Measurements from ENCODE around the gene KIF3A.

KIF3A gene

DNA sequence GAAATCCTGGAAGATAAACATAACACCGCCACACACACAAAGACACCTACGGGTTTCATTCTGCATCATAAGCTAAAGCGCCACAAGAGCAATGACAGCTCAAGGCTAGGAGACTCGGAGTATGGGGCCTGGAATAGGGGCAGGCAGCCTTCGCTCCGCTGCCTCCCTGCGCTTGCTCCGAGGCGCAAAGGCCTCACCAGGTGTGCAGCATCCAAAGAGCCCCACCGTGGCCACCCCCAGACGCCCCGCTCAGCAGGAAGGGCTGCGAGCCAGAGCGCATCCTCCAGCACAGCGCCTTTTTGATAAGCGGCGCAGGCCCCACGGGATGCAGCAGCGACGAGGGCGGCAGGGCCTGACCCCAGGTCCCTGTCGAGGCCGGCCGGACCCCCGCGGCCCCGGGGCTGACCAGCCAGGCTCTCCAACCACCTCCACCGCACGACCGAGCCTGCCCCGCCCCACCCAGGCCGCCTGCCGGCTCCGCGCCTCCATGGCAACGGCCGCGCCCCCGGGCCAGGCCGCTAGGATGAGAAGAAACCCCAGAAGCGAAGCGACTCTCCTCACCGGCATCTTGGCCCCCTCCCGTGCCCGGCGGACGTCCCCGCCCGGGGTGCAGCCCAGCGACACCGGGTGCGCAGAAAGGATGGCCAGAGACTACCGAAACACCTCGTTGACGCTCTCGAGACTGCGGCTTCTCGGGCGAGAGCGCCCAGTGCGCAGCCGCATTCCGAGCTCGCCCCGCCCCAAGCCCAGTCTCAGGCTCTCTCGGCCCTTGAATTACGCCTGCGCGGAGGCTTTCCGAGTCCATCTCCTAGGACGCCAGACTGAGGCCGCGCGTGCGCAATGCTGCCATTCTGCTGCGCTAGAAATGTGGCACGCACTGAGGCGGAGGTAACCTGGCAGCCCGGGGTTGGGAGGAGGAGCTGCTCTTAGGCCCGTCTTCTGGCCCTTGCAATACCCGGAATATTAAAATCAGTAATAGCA, at the start of gene KIF3A:
TSS of gene KIF3A (minus strand) at position 694 of the 981 bp plus-strand sequence. CDS start at position 567, 127 bp downstream.
- Histone ChIP-seq H3K79me2 (ENCODE audit: control insufficient read depth, low read length) (peaks cover 16% of the 10 kb centered on the region), H3K4me2 (ENCODE audit: low read length) (peak within 1 kb of the TSS; percentile 76), H3K27ac (ENCODE audit: low read depth, low read length) (no peak within 1 kb of the TSS), H3K9me3 (ENCODE audit: control insufficient read depth, insufficient read depth, low read length) (no peaks in the 10 kb centered on the region), H3K4me1 (ENCODE audit: control insufficient read depth, low read length) (peaks cover 20% of the 10 kb centered on the region), H3K27me3 (ENCODE audit: control insufficient read depth, low read length) (peaks cover 3% of the 10 kb centered on the region), H3F3A (ENCODE audit: control insufficient read depth, insufficient read depth) (no peaks in the 10 kb centered on the region), H3K9me2 (replicated peaks; ENCODE audit: control insufficient read depth, low read length) (no peaks in the 10 kb centered on the region), H4K20me1 (ENCODE audit: control insufficient read depth, insufficient read depth, low read depth, low read length) (no peaks in the 10 kb centered on the region), H3K4me3 (ENCODE audit: low read length) (peak within 1 kb of the TSS; percentile 85), H3K36me3 (ENCODE audit: control insufficient read depth, low read length) (no peaks in the 10 kb centered on the region)
- TF ChIP-seq, protein P1, sequence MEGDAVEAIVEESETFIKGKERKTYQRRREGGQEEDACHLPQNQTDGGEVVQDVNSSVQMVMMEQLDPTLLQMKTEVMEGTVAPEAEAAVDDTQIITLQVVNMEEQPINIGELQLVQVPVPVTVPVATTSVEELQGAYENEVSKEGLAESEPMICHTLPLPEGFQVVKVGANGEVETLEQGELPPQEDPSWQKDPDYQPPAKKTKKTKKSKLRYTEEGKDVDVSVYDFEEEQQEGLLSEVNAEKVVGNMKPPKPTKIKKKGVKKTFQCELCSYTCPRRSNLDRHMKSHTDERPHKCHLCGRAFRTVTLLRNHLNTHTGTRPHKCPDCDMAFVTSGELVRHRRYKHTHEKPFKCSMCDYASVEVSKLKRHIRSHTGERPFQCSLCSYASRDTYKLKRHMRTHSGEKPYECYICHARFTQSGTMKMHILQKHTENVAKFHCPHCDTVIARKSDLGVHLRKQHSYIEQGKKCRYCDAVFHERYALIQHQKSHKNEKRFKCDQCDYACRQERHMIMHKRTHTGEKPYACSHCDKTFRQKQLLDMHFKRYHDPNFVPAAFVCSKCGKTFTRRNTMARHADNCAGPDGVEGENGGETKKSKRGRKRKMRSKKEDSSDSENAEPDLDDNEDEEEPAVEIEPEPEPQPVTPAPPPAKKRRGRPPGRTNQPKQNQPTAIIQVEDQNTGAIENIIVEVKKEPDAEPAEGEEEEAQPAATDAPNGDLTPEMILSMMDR (IDR thresholded peaks at IDR 0.05; ENCODE audit: low read depth, low read length, poor library complexity, severe bottlenecking) = no peak
- no peak for TF ChIP-seq EZH2phosphoT487 (IDR thresholded peaks at IDR 0.05; ENCODE audit: borderline replicate concordance, low read length)

DNA sequence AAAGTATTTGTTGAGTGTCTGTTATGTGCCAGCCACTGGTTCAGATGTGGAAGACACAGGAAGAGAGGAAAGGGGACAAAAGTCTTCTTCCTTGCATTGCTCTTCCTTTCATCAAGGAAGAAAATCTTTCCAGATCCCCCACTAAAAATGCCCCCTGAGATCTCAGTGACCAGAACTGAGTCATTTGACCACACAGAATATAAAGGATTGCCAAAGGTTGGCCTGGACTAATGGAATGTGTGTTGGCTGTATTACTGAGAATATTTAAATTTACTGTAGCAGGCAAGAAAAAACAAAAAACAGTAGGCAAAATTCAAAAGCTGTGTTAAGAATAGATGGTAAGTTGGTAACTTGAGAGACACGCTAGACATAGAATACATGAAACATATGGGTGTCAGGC, 49.7 kb upstream of the KIF3A start:
- no peaks in the 10 kb centered on the region for H3K36me3 ChIP-seq (ENCODE audit: control insufficient read depth, low read length)
- H3K27ac ChIP-seq (ENCODE audit: low read depth, low read length) = no peak overlapping the region
- no peak for TF ChIP-seq EZH2phosphoT487 (IDR thresholded peaks at IDR 0.05; ENCODE audit: borderline replicate concordance, low read length)
- TF ChIP-seq, protein P1 (IDR thresholded peaks at IDR 0.05; ENCODE audit: low read depth, low read length, poor library complexity, severe bottlenecking) = no peak
- no peaks in the 10 kb centered on the region for H3K9me2 ChIP-seq (replicated peaks; ENCODE audit: control insufficient read depth, low read length)
- no peak overlapping the region for H3K4me2 ChIP-seq (ENCODE audit: low read length)
- no peaks in the 10 kb centered on the region; the same call in 1 of the 2 replicates for H4K20me1 ChIP-seq (ENCODE audit: control insufficient read depth, insufficient read depth, low read depth, low read length)
- H3K4me3 ChIP-seq (ENCODE audit: low read length) = no peak overlapping the region
- no peaks in the 10 kb centered on the region for H3F3A ChIP-seq (ENCODE audit: control insufficient read depth, insufficient read depth)
- no peaks in the 10 kb centered on the region for H3K4me1 ChIP-seq (ENCODE audit: control insufficient read depth, low read length)
- H3K79me2 ChIP-seq (ENCODE audit: control insufficient read depth, low read length) = no peaks in the 10 kb centered on the region
- no peaks in the 10 kb centered on the region for H3K9me3 ChIP-seq (ENCODE audit: control insufficient read depth, insufficient read depth, low read length)
- H3K27me3 ChIP-seq (ENCODE audit: control insufficient read depth, low read length) = peaks cover 30% of the 10 kb centered on the region

DNA sequence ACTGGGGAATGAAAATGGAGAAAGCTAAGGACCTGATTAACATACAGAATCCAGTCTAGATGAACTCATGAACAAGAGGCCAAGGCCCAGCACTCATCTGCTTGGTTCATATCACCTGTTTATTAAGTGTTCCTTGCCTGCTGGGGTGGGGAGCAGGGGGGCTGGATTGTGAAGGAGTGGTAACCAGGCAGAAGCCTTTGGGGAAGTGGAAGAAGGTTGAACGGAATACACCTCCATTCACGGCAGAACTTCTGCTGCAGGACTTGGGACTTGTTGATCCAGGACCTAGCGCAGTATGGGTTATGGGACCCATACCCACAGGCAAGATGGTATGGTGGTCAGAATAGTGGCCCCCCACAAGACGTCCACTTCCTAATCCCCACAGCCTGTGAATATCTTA, 48.5 kb upstream of the KIF3A start:
- Histone ChIP-seq H3K9me2 (replicated peaks; ENCODE audit: control insufficient read depth, low read length) (no peaks in the 10 kb centered on the region), H3K36me3 (ENCODE audit: control insufficient read depth, low read length) (no peaks in the 10 kb centered on the region), H4K20me1 (ENCODE audit: control insufficient read depth, insufficient read depth, low read depth, low read length) (no peaks in the 10 kb centered on the region; the same call in 1 of the 2 replicates), H3K4me2 (ENCODE audit: low read length) (no peak overlapping the region), H3K79me2 (ENCODE audit: control insufficient read depth, low read length) (no peaks in the 10 kb centered on the region), H3K9me3 (ENCODE audit: control insufficient read depth, insufficient read depth, low read length) (no peaks in the 10 kb centered on the region), H3F3A (ENCODE audit: control insufficient read depth, insufficient read depth) (no peaks in the 10 kb centered on the region), H3K27me3 (ENCODE audit: control insufficient read depth, low read length) (peaks cover 42% of the 10 kb centered on the region), H3K4me3 (ENCODE audit: low read length) (no peak overlapping the region), H3K4me1 (ENCODE audit: control insufficient read depth, low read length) (no peaks in the 10 kb centered on the region), H3K27ac (ENCODE audit: low read depth, low read length) (no peak overlapping the region)
- no peak for TF ChIP-seq EZH2phosphoT487 (IDR thresholded peaks at IDR 0.05; ENCODE audit: borderline replicate concordance, low read length)
- TF ChIP-seq, protein P1 (IDR thresholded peaks at IDR 0.05; ENCODE audit: low read depth, low read length, poor library complexity, severe bottlenecking) = no peak
